ENCODE results near the gene PIP5KL1. TPM values are rescaled to one million over a fixed set of nuclear protein-coding genes. Genes with fewer than 3 reads are reported as not detected.
A peak's percentile ranks its signal among the peaks of the same experiment; 100 is the strongest.

PIP5KL1 gene
- total and polyA plus RNA-seq, 8 donors, result 0.50 to 98.0 (median 3.3) TPM; not detected in 1

GRCh38 chr9:127979015-127979332 is 48.4 kb upstream of the PIP5KL1 start:
- Histone ChIP-seq H3K36me3 (no peaks in the 10 kb centered on the region), H3K27ac (peak overlapping the region; percentile 91 to 99 (median 94)), H3K4me1 (peaks cover 55 to 85% (median 70%) of the 10 kb centered on the region in 4 donors), H3K4me3 (peak overlapping the region; percentile 77 to 91 (median 90)), H3K9me3 (no peaks in the 10 kb centered on the region), H3K27me3 (no peaks in the 10 kb centered on the region)
- WGBS, 5 donors, result 13 to 39% (median 19%) methylated on average over 4 to 5 of the region's 5 CpGs
- no peak for DNase-seq
- intact Hi-C loops (cut with DNase I; ENCODE audit: low total_unique reads), result no loop called here
- TF ChIP-seq POLR2A (IDR thresholded peaks at IDR 0.05), result no peak

GRCh38 chr9:127977884-127978647 is 47.5 kb upstream of the PIP5KL1 start:
- WGBS, 5 donors, result 12 to 33% (median 21%) methylated on average over 12 of the region's 12 CpGs
- TF ChIP-seq POLR2AphosphoS5 (IDR thresholded peaks at IDR 0.05) (peak in 2 of 3 donors; percentile 45 to 58), CTCF (IDR thresholded peaks at IDR 0.05) (peak in 1 of 7 experiments; percentile 25), POLR2A (IDR thresholded peaks at IDR 0.05) (no peak), EP300 (IDR thresholded peaks at IDR 0.05) (no peak)
- H3K36me3 ChIP-seq, result no peaks in the 10 kb centered on the region
- no peaks in the 10 kb centered on the region for H3K27me3 ChIP-seq
- no peaks in the 10 kb centered on the region for H3K9me3 ChIP-seq
- intact Hi-C loops (cut with DNase I; ENCODE audit: low total_unique reads), result no loop called here
- H3K4me1 ChIP-seq, result peaks cover 65 to 90% (median 79%) of the 10 kb centered on the region in 4 donors
- peak; percentile 76 for DNase-seq
- peak overlapping the region; percentile 77 to 91 (median 90) for H3K4me3 ChIP-seq
- H3K27ac ChIP-seq, result peak overlapping the region; percentile 69 to 99 (median 94)

GRCh38 chr9:127977009-127977883 is 46.7 kb upstream of the PIP5KL1 start:
- WGBS, 5 donors, result 25 to 64% (median 36%) methylated on average over 6 to 7 of the region's 7 CpGs
- peaks cover 73 to 90% (median 87%) of the 10 kb centered on the region in 4 donors for H3K4me1 ChIP-seq
- intact Hi-C loops (cut with DNase I; ENCODE audit: low total_unique reads), result no loop called here

GRCh38 chr9:127976498-127976897 is 45.9 kb upstream of the PIP5KL1 start:
- Histone ChIP-seq H3K4me1 (peaks cover 75 to 90% (median 89%) of the 10 kb centered on the region in 4 donors), H3K36me3 (no peaks in the 10 kb centered on the region), H3K27me3 (no peaks in the 10 kb centered on the region), H3K9me3 (no peaks in the 10 kb centered on the region), H3K4me3 (peak overlapping the region; percentile 77 to 91 (median 90)), H3K27ac (peak overlapping the region; percentile 69 to 99 (median 94))
- peak; percentile 80 to 89 for DNase-seq
- 23 to 70% (median 33%) methylated on average over 3 to 6 of the region's 6 CpGs for WGBS, 5 donors
- intact Hi-C loops (cut with DNase I; ENCODE audit: low total_unique reads), result no loop called here
- TF ChIP-seq CTCF (IDR thresholded peaks at IDR 0.05) (no peak), POLR2A (IDR thresholded peaks at IDR 0.05) (no peak), POLR2AphosphoS5 (IDR thresholded peaks at IDR 0.05) (peak in 1 of 3 donors; percentile 72), EP300 (IDR thresholded peaks at IDR 0.05) (no peak)

More at GRCh38 chr9:127977009-127977883, 46.7 kb upstream of the PIP5KL1 start:
- TF ChIP-seq EP300 (IDR thresholded peaks at IDR 0.05) (no peak), POLR2AphosphoS5 (IDR thresholded peaks at IDR 0.05) (peak in 1 of 3 donors; percentile 24), CTCF (IDR thresholded peaks at IDR 0.05) (no peak)
- Histone ChIP-seq H3K9me3 (no peaks in the 10 kb centered on the region), H3K27ac (peak overlapping the region; percentile 69 to 99 (median 94)), H3K27me3 (no peaks in the 10 kb centered on the region), H3K4me3 (peak overlapping the region; percentile 77 to 91 (median 90)), H3K36me3 (no peaks in the 10 kb centered on the region)
- peak in 1 of 2 donors; percentile 54 for DNase-seq
